Stromal cell of bone marrow (primary cell): Measurements from ENCODE around the gene PCSK2.
A peak's percentile ranks its signal among the peaks of the same experiment; 100 is the strongest.

Source experiments
- DNase-seq: peaks from one replicate; pipeline ENCODE4 v3.0.0-alpha.2; 2012; ENCODE audit warnings: low read depth

PCSK2 gene

DNA sequence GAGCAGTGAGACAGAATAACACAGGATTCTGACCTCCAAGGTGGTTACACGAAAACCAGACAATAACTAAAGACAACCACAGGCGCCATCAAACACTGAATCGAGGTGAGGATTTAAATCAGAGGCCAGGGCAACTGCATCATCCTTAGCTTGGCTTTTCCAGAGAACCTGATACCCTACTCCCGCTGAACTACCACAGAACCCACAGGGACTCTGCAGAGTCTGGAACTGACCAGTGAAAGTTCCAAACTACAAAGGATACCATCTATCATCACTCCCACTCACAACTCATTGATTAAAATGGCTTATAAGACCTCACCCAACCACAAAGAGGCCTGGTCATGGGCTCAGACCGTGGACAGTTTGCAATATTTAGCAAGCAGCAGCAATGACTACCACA lies 219.3 kb downstream of the PCSK2 start:
- DNase-seq: no peak

DNA sequence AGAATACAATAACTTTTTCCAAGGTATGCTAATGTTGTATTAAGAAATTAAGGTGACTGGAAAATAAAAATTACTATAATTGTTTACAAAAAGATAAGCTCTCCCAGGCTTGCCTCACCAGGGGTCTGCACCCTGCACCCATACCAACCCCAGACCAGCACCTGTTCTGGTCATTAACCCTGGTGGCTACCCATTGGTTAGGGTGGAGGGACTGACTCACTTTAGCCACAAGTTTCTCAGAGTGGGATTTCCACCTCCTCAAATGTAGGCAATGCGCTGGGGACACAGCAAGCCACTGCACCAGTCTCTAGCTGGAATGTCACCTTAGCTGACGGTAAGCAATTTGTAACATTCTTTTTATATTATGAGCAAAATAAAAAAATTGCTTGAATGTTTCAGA lies 221.2 kb downstream of the PCSK2 start:
- DNase-seq: no peak

DNA sequence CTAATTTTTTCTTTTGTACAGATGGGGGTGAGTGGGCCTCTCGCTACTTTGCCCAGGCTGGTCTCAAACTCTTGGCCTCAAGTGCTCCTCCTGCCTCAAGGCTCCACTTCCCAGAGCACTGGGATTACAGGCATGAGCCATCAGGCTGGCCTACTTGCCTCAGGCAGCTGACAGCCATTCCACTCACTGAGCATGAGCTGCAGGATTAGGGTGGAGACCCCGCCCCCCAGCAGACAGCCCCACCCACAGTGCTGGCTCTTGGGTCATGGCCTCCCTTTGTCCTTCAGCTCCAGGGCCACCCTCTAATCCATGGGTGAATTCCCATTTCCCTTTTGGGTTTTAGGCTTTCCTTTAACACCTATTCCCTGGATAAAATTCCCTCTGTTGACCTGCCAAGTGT lies 222.2 kb downstream of the PCSK2 start:
- no peak for DNase-seq

DNA sequence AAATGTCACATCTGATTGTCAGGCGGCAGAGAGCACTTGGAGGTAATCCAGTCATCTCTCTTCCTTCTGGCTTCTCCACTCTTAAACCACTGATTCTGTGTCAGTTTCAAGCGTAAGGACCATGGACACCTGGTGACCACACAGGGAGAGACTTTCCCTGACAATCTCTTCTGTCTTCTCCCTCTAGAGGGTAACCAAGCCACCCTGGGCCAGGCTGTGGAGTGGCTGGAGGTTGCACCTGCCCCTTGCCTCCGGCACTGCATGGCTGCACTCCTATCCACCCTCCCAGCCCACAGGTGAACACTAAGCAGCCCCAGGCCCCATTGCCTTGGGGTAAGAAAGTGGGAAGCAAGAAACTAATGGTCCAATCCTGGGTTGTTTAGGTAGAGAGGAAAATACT lies 225.6 kb downstream of the PCSK2 start:
- DNase-seq: no peak

DNA sequence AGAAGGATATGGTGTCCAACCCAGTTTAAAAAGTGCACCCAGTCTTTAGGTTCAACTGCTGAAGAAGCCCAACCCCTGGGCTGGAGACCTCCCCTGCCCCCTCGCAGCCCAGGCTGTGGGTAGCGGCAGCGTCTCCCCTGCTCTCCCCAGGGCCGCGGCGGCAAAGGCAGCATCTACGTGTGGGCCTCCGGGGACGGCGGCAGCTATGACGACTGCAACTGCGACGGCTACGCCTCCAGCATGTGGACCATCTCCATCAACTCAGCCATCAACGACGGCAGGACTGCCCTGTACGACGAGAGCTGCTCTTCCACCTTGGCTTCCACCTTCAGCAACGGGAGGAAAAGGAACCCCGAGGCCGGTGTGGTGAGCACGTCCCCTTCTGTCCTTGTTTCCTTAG lies 226.8 kb downstream of the PCSK2 start:
- DNase-seq: no peak

DNA sequence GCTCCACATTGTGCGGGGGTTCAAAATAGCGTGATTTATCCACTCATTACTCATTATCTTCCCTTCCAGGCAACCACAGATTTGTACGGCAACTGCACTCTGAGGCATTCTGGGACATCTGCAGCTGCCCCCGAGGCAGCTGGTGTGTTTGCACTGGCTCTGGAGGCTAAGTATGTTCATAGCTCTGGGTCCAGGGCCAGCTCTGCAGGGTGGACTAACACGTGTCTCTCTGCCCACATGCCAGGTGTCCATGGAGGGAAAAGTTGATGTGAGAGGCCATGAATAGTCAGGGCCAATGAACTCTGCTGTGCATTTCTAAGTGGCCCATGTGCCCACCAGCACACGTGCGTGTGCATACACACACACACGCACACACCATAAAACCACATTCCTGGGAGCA lies 229.4 kb downstream of the PCSK2 start:
- DNase-seq: no peak

DNA sequence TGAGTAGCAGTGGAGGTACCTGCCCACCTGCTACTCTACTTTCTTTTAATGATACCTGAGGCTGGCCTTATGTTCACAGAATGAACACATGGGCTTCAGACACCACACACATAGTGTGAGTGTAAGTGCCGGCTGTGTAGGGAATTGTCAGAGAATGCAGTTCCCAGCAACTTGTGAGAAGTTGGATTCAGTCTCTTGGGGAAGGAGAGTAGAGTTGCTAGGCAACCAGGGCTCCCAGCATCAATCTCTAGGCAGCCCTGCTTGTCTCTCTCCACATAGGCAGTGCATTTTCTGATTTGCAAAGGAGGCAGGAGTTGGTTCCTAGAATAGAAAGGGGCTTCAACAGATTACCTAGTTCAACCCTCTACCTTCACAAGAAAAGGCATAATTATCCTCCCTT lies 230.2 kb downstream of the PCSK2 start:
- no peak for DNase-seq

DNA sequence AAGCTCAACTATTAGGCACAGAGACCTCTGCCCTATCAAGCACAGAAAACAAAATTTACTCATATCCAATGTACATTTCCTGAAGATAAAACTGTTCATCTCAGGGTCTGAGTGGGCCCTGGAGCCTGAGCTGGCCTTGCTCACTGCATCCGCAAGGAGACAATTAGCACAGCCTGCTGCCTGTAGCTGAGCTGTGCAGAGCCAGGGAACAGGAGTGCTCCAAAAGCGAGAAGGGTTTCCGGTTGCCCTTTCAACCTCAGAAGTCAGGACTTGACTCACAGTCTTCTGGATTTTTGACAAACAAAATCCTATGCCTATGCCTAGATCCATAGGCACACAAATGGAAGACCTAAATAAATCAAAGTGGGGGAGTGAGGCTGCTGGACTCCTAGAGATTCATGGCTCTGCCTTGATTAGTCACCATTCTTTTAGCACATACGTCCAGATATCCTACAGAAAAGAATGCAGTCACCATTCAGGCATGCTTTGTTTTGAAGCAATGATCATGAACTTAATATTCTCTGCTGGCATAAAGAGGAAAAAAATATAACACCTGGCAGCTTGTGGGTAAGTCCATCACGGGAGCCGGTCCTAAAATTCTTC lies 230.8 kb downstream of the PCSK2 start:
- DNase-seq: no peak

DNA sequence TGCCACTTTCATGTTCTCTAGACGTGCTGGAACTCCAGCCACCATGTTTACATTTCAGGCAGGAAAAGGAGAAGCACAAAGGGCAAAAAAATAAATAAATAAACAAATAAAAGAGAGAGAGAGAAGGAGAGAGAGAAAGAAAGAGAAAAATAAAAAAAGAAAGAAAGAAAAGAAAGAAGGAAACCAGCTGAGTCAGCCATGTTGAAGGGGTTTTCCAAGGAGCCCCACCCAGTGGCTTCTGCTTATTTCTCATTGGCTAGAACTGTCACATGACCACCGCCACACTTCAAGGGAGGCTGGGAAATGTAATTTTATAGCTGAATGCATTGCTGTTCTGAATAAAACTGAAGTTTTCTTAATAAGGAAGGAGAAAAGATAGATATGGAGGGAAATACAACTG lies 233.3 kb downstream of the PCSK2 start:
- DNase-seq: no peak

DNA sequence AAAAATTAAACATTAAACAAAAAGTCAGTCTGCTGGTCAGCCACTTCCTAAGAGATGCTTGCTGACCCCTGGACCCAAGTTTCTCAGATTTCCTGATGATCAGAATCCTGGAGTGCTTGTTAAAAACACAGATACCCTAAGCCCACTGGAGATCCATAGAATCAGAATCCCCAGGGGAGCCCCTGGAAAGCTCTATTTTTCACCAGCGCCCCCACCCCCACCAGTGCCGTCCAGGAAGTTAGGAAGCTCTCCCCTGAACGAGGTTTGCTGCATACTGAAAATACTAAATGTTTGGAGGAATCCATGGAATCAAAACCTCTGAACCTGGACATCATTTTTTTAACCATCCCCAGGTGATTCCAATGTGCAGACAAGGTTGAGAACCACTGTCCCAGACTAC lies 235.1 kb downstream of the PCSK2 start:
- DNase-seq: no peak

DNA sequence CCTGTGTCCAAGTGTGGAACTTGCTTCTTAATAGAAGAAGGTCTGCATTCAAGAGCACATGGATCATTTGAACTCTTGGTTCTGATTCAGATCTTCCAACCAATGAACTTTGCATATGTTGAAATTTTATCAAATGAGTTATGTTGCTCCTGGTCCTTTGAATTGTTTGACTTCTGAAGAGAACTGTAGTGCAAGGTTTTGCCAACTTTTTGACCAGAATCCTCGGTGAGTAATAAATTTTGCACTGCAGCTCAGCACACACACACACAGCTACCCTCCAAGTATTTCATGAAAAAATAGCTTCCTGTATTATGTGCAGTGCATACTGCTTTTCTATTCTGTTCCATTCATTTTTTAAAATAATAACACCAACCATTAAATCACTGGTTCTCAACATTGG lies 236.9 kb downstream of the PCSK2 start:
- peak; percentile 22 for DNase-seq

DNA sequence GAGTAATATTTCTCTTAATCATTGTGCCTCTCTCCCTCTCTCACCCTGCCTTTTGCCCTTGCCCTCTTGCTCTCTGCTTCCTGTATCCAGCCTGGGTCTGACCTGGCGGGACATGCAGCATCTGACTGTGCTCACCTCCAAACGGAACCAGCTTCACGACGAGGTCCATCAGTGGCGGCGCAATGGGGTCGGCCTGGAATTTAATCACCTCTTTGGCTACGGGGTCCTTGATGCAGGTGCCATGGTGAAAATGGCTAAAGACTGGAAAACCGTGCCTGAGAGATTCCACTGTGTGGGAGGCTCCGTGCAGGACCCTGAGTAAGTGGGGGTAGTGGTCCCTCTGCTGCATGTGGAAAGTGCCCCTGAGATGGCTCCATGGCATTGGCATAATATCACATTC lies 238.4 kb downstream of the PCSK2 start:
- DNase-seq: no peak

DNA sequence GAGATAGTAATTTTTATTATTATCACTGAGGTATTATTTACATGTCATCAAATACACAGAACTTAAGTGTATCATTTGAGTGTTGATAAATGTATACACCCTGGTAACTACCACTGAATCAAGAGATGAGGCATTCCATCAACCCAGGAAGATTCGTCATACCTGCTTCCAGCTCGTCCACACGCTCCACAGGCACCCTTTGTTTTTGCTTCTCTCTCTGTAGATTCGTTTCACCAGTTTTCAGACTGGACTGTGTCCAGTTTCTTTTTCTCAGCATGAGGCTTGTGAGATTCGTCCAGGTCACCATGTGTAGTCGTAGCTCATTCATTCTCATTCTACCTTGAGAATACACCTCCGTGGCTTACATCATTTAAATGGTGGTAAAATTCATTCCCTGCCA lies 239.8 kb downstream of the PCSK2 start:
- DNase-seq: no peak

DNA sequence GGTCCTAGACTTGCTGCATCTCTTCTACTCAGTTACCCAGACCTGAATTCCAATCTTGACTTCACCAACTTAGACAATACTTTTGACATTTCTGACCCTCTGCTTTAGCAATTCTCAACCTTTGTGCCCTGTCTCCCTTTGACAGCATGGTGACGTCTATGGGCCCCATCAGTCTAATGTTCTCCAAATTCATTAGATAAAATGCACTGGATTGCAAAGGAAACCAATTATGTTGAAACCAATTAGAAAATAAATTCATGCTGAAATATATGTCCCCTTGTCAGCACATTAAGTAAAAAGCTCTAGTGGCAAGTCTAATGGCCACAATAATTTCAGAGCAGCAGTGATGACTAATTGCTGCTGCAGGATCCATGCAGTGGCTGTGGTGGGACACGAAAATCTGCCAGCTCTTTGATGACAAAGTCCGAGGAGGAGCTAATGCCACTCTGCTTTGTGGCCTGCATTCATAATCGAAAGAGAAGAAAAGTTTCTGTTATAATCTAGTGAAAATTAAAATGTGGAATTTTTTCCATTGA lies 240.3 kb downstream of the PCSK2 start:
- no peak for DNase-seq

DNA sequence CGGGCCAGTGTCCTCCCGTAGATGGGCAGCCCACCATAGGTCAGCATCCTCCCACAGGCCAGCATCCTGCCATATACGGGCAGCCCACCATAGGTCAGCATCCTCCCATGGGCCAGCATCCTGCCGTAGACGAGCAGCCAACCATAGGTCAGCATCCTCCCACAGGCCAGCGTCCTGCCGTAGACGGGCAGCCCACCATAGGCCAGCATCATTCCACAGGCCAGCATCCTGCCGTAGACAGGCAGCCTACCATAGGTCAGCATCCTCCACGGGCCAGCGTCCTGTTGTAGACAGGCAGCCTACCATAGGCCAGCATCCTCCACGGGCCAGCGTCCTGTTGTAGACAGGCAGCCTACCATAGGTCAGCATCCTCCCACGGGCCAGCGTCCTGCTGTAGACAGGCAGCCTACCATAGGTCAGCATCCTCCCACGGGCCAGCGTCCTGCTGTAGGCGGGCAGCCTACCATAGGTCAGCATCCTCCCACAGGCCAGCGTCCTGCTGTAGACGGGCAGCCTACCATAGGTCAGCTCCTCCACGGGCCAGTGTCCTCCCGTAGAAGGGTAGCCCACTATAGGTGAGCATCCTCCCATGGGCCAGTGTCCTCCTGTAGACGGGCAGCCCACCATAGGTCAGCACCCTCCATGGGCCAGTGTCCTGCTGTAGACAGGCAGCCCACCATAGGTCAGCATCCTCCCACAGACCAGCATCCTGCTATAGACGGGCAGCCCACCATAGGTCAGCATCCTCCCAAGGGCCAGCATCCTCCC lies 241.4 kb downstream of the PCSK2 start:
- DNase-seq: no peak

DNA sequence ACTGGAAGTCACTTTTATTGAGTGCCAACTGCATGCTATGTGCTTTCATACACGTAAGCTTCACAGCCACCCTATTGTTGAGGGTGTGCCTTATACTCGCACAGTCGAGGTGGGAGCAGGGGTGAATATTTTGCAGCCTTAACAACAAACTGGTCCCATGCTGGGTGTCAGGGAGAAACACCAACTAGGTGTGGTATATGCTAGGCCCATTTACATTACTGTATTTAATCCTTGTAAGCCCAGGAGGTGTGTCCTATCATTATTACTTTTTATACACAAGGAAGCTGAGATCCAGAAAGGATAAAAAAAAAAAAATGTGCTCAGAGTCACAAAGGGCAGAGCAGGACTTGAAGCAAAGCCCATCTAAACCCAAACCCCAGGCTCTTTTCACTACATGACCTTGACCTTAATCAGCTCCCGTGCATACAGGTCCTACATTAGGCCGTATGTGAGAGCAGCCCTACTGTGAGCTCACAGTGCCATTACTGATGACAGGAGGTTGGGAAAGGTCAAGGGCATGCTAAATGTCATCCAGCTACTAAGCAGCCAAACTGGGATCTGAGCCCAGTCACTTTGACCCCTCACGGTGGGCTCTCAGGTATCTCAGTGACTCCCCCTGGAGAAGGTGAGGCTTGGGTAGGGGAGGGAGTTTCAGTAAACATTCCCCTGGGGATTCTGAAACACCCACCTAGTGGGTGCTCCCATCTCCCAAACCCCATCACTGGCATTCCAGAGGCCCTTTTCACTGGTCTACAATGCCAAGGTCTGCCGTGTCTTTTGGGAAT lies 242.6 kb downstream of the PCSK2 start:
- no peak for DNase-seq

DNA sequence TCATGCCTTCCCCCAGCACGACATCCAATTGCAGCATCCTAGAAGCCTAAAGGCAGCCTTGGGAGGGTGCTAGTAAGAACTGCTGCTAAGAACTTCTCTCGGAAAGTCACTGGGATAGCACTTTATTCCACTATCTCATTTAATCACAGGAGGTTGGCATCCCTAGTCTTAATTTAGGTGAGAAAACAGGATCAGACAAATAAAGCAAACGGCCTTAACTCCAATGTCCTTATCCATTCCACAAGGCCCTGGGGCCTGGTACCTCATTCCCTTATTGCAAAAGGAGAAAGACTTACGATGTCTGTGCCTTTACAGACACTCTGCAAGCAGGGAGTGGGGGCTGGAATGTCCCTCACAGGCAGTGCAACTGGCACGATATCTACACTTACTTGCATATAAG lies 243.7 kb downstream of the PCSK2 start:
- DNase-seq: no peak

DNA sequence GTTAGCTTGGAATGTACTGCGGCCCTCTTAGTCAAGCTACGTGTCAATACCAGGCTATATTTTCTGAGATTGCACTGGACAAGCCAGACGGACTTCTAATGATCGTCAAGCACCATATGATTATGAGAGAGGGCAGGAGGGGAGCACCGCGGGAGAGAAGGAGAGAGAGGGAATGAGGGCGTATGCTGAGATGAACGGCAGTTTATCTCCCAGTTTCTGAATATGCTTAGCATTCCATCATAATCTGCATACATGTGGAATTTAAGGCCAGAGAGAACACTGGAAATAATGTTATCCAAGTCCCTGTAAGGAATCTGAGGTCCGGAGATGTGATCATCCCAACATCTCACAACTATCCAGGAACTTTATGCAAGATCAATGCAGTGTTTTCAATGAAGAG lies 244.1 kb downstream of the PCSK2 start:
- no peak for DNase-seq

DNA sequence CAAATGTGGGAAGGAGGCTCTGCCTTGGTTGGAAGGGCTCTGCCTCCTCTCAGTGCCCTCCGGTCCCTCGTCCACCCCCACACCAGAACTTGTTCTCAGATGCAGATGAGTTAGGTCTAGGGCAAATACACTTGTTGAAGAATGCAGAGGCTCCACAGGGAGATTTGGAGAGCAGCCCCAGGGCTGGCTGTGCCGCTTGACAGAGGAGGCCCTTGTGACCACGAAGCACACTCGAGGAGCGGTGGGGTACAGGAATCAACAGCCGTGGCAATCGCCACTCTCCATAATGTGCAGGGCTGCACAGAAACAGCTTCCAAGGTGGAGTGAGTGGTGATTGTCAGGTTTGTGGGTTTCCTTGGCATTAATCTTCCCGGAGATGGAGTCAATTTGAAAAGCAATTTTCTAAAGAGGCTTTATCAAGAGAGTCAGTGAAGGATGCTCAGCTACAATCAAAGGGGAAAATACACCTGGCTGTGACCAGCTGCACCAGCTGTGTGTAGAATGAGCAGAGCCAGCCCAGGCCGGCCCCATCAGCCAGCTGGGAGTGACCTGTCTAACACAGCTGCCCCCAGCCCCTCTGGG lies 244.9 kb downstream of the PCSK2 start:
- DNase-seq: no peak

DNA sequence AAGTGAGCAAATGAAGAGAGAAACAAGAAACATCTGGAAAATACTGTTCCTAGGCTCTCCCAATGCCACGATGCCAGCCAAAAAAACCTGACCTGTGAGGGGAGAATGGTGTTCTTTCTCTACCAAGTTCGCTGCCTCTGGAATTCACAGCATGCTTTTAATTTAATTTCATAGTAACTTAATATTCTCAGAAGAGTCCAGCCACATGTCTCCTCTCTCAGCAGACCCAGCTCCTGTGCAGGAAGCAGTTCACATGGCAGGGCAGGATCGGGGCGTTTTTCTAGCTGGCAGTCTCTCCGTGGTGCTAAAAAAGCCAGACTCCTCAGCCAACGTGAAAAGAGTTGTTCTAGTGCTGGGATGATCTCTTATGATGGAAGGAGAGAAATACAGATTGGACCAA lies 246.8 kb downstream of the PCSK2 start:
- DNase-seq: no peak

DNA sequence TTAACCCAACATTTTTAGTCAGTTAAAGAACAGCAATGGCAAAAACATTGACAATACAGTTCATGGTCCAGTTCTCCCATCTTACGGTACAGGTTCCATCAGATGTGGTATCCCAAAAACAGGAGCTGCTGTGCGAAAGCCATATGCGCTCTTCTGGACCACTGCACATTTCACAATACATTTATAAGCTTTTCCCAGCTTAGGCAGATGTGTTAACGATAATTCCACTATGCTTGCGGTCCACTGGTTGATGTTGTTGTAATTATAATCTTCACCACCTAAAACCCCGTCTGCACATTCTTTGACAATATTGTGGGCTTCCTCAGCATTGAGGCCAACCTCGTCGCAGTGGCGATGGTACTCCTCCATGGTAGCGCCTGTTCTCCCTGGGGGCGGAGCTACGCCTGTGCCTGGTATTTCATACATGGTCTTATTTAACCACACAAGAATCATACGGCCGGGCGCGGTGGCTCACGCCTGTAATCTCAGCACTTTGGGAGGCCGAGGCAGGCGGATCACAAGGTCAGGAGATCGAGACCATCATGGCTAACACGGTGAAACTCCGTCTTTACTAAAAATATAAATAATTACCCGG lies 252.3 kb downstream of the PCSK2 start:
- no peak for DNase-seq

DNA sequence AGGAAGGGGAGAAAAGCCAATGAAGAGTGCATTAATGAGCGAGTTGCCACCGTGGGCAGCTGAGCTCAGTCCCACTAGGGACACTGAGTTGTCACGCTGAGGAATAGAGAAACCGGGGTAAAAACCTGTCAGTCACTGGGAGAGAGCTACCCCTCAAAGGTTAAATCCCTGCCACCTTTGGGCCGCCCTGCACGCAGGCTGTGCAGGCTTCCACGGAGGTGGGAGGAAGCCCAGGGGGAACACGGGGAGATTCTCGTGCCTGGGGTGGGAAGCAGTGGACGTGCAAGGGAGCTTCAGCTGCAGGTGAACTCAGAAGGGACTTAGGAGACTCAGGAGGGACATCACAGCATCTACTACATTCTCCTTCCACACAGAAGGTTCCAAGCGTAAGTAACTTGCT lies 253.9 kb downstream of the PCSK2 start:
- DNase-seq: no peak
